Transverse colon (tissue), 4 donors: ENCODE data around the gene TAGAP. TPM values are rescaled to one million over a fixed set of nuclear protein-coding genes. Genes with fewer than 3 reads are reported as not detected.
"Not testable (repeated sequence)": the region's sequence is repeated elsewhere in the genome, so short reads cannot be mapped to it uniquely, and the experiment has no call there.

Experiments used
- DNase-seq: peaks from one replicate; pipeline ENCODE4 v3.0.0-alpha.2; 2019
- H3K27ac ChIP-seq, 4 donors: fragments of 200-600 bp; sonication (generic); 2 replicates each; pipeline ENCODE4 v1.5.1; 2016 to 2018; ENCODE audit warnings: inconsistent platforms in 4 of 4
- H3K27me3 ChIP-seq: fragments of 200-600 bp; sonication (generic); 2 replicates; pipeline ENCODE4 v1.5.1; 2017; ENCODE audit warnings: inconsistent platforms
- H3K36me3 ChIP-seq, 4 donors: fragments of 200-600 bp; sonication (generic); 2 replicates each; pipeline ENCODE4 v1.5.1; 2017 to 2019; ENCODE audit warnings: inconsistent platforms in 4 of 4
- H3K4me1 ChIP-seq, 4 donors: fragments of 200-600 bp; sonication (generic); 2 replicates each; pipeline ENCODE4 v1.5.1; 2017 to 2020; ENCODE audit warnings: inconsistent platforms in 4 of 4
- H3K4me3 ChIP-seq, 4 donors: fragments of 200-600 bp; sonication (generic); 1 replicate in 1 of 4; 2 replicates in 3 of 4; pipeline versions ENCODE4 v1.5.1 to v1.6.1; 2017 to 2019; ENCODE audit warnings: inconsistent platforms in 4 of 4
- H3K9me3 ChIP-seq, 2 donors: fragments of 200-600 bp; sonication (generic); 2 replicates each; pipeline ENCODE4 v1.5.1; 2017 to 2019; ENCODE audit warnings: inconsistent platforms in 2 of 2
- EP300 ChIP-seq: sonication (generic); formaldehyde crosslinking; IDR thresholded peaks from one replicate; pipeline ENCODE4 v1.6.1; 2017; ENCODE audit warnings: antibody characterized with exemption, low read depth
- POLR2A ChIP-seq: fragments of 450-650 bp; IDR thresholded peaks from one replicate; pipeline ENCODE4 v1.6.1; 2016; ENCODE audit warnings: antibody characterized with exemption, mild to moderate bottlenecking, moderate library complexity
- POLR2AphosphoS5 ChIP-seq, 3 donors: sonication (generic); formaldehyde crosslinking; IDR thresholded peaks; one replicate each; pipeline ENCODE4 v1.6.1; 2016; ENCODE audit warnings: antibody characterized with exemption in 3 of 3
- WGBS, 2 donors: methylation state at CpG; one replicate each; pipeline ENCODE4 v1.1.5; 2018; ENCODE audit warnings: low coverage in 1 of 2; 5-methylcytosine and 5-hydroxymethylcytosine counted together
- in situ Hi-C, 4 donors: fragments of 200-750 bp; cut with MboI; loops; one replicate each; pipeline versions ENCODE4 v1.15.0 to v1.15.1; 2017; ENCODE audit warnings: low sequenced_read_pairs in 3 of 4, low pct_ligation_motif_present in 1 of 4, low pct_unique_long_range_greater_than_20kb in 1 of 4
- intact Hi-C: fragments of 100-400 bp; cut with DNase I; formaldehyde crosslinking; loops from one replicate; pipeline ENCODE4 v1.15.1; 2023; ENCODE audit warnings: low total_unique reads
- total RNA-seq, 4 donors: library from RNA; depleted of rRNA; stranded (reverse); fragments of >200 nt; gene quantifications; one replicate each; pipeline ENCODE4 v1.1.0, GENCODE V29; 2016
- TF ChIP-seq, protein P1 (sequence below), 5 experiments: fragments of 200-600 bp in 3 of 5; fragments of 450-650 bp in 2 of 5; sonication (generic) in 3 of 5; IDR thresholded peaks; 1 replicate in 2 of 5; 2 replicates in 3 of 5; pipeline ENCODE4 v1.5.1; 2016 to 2017; ENCODE audit warnings: antibody characterized with exemption in 5 of 5, inconsistent platforms in 3 of 5, mild to moderate bottlenecking in 2 of 5, moderate library complexity in 1 of 5

TAGAP gene
- total RNA-seq, 4 donors from 2014 or later = 5.1 to 10.3 (median 8.9) TPM

GRCh38 chr6:159038914-159039884, 5.6 kb downstream of the TAGAP start:
- Histone ChIP-seq H3K27ac (peak overlapping the region; percentile 6 to 68 (median 60)), H3K36me3 (no peaks in the 10 kb centered on the region), H3K4me1 (peaks cover 0 to 12% (median 0%) of the 10 kb centered on the region in 4 donors), H3K27me3 (no peaks in the 10 kb centered on the region), H3K4me3 (no peak overlapping the region), H3K9me3 (no peaks in the 10 kb centered on the region)
- no peak for TF ChIP-seq POLR2AphosphoS5 (IDR thresholded peaks at IDR 0.05)
- no peak for TF ChIP-seq EP300
- TF ChIP-seq POLR2A = no peak
- DNase-seq = no peak
- WGBS, 2 donors = 63 to 66% methylated on average over 8 of the region's 8 CpGs
- in situ Hi-C loops = no loop called here
- intact Hi-C loops = no loop called here

GRCh38 chr6:159038318-159038717, 6.5 kb downstream of the TAGAP start:
- DNase-seq, H3K36me3 ChIP-seq, in situ Hi-C loops, intact Hi-C loops, H3K4me3 ChIP-seq, H3K27me3 ChIP-seq, H3K9me3 ChIP-seq: not testable (repeated sequence)
- peak overlapping the region; percentile 6 to 68 (median 35) for H3K27ac ChIP-seq
- H3K4me1 ChIP-seq = peaks cover 0 to 12% (median 0%) of the 10 kb centered on the region in 4 donors
- WGBS, 2 donors = 57 to 65% methylated on average over 3 to 12 of the region's 12 CpGs

DNA sequence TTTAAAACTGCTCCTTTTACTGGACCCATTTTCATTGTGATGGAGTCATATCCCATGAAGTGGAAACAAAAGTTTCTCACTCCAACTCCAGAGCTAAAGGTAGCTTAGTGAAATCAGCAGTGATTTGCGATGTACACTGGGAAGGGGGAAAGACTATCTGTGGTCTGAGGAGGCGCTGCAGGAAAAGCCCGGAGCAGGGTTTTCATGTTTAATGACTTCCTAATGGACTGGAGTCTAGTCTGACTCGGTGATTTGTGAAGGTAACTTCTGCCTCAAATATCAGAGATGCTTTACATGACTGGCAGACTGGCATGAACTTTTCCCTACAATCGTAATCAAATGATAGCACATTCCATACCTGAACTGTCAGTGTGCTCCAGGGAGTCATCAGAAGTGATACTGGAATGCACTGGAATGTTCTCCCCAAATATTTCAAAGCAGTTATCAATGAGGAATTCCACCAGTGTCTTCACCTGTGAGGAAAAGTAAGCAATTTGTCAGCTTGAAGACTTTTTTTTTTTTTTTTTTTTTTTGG, 7.0 kb downstream of the TAGAP start:
- no peaks in the 10 kb centered on the region for H3K36me3 ChIP-seq
- intact Hi-C loops = no loop called here
- 66 to 78% methylated on average over 4 to 5 of the region's 5 CpGs for WGBS, 2 donors
- DNase-seq = no peak
- no peak overlapping the region for H3K4me3 ChIP-seq
- H3K27me3 ChIP-seq = no peaks in the 10 kb centered on the region
- H3K27ac ChIP-seq = no peak overlapping the region
- TF ChIP-seq, protein P1, sequence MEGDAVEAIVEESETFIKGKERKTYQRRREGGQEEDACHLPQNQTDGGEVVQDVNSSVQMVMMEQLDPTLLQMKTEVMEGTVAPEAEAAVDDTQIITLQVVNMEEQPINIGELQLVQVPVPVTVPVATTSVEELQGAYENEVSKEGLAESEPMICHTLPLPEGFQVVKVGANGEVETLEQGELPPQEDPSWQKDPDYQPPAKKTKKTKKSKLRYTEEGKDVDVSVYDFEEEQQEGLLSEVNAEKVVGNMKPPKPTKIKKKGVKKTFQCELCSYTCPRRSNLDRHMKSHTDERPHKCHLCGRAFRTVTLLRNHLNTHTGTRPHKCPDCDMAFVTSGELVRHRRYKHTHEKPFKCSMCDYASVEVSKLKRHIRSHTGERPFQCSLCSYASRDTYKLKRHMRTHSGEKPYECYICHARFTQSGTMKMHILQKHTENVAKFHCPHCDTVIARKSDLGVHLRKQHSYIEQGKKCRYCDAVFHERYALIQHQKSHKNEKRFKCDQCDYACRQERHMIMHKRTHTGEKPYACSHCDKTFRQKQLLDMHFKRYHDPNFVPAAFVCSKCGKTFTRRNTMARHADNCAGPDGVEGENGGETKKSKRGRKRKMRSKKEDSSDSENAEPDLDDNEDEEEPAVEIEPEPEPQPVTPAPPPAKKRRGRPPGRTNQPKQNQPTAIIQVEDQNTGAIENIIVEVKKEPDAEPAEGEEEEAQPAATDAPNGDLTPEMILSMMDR (IDR thresholded peaks at IDR 0.05) = no peak
- TF ChIP-seq EP300 (no peak), POLR2AphosphoS5 (IDR thresholded peaks at IDR 0.05) (no peak), POLR2A (no peak)
- in situ Hi-C loops = no loop called here
- H3K4me1 ChIP-seq = peaks cover 0 to 12% (median 0%) of the 10 kb centered on the region in 4 donors
- no peaks in the 10 kb centered on the region for H3K9me3 ChIP-seq

- Histone ChIP-seq H3K36me3 (no peaks in the 10 kb centered on the region), H3K9me3 (no peaks in the 10 kb centered on the region), H3K27me3 (no peaks in the 10 kb centered on the region), H3K4me3 (no peak overlapping the region), H3K27ac (no peak overlapping the region), H3K4me1 (peaks cover 0 to 6% (median 0%) of the 10 kb centered on the region in 4 donors)
- intact Hi-C loops (no loop called here), in situ Hi-C loops (no loop called here)
- TF ChIP-seq, protein P1 (IDR thresholded peaks at IDR 0.05) = no peak
- TF ChIP-seq POLR2A (no peak), POLR2AphosphoS5 (IDR thresholded peaks at IDR 0.05) (no peak)
- WGBS, 2 donors = 85% methylated on average over 14 of the region's 14 CpGs; no CpG with 5 or more reads in 1 of the 2 donors
- no peak for DNase-seq
These were observed 8.1 kb downstream of the TAGAP start for GRCh38 chr6:159036673-159037072.

GRCh38 chr6:159035891-159036290, 8.9 kb downstream of the TAGAP start:
- TF ChIP-seq EP300 = no peak
- no peak for TF ChIP-seq POLR2A
- TF ChIP-seq POLR2AphosphoS5 (IDR thresholded peaks at IDR 0.05) = no peak
- TF ChIP-seq, protein P1 (IDR thresholded peaks at IDR 0.05) = no peak
- H3K27me3 ChIP-seq = no peaks in the 10 kb centered on the region
- no peaks in the 10 kb centered on the region for H3K36me3 ChIP-seq
- no peak overlapping the region for H3K27ac ChIP-seq
- in situ Hi-C loops = no loop called here
- no peak overlapping the region for H3K4me3 ChIP-seq
- 90% methylated on average over 17 of the region's 17 CpGs; no CpG with 5 or more reads in 1 of the 2 donors for WGBS, 2 donors
- intact Hi-C loops = no loop called here
- no peaks in the 10 kb centered on the region for H3K9me3 ChIP-seq
- peaks cover 0 to 6% (median 0%) of the 10 kb centered on the region in 4 donors for H3K4me1 ChIP-seq
- DNase-seq = no peak
